HepG2 (cell line): ENCODE results near the gene CEACAM16. TPM values are rescaled to one million over a fixed set of nuclear protein-coding genes. Genes with fewer than 3 reads are reported as not detected.

ENCODE experiments used
- ATAC-seq: fragments of 200-7000 bp; cut with Tn5 transposase; 3 replicates; pipeline ENCODE4 v1.9.1; 2020; ENCODE audit warnings: mild to moderate bottlenecking, moderate library complexity
- BruUV-seq: library from RNA; stranded (reverse); fragments of 400-500 nt; replicated peaks from 2 replicates; lab custom pipeline; 2021; lab: Mats Ljungman, UMichigan
- CTCF ChIA-PET: fragments of 300-600 bp; formaldehyde crosslinking; extraction: SDS; loops from one replicate; lab custom pipeline; 2021; ENCODE audit warnings: low total read pairs, inconsistent platforms, low intra/inter-chr PET ratio; lab: Yijun Ruan, JAX
- POLR2A ChIA-PET: fragments of 350-600 bp; sonication (Branson Sonifier 250); formaldehyde crosslinking; loops from one replicate; lab custom pipeline; 2020; ENCODE audit warnings: antibody characterized with exemption, inconsistent platforms; lab: Yijun Ruan, JAX
- DNase-seq: peaks from one replicate; pipeline ENCODE4 v3.0.0-alpha.2; 2015; ENCODE audit warnings: low spot score
- FAIRE-seq: peaks from 3 replicates; lab custom pipeline; 2011; peaks lifted over from hg19 to GRCh38; lab: Jason Lieb, UNC
- H2AFZ ChIP-seq: one replicate; pipeline ENCODE4 v1.6.1; 2011; ENCODE audit warnings: low read length, inconsistent platforms
- H3K27ac ChIP-seq: fragments of 300-600 bp; 3 replicates; pipeline ENCODE4 v1.8.0; 2011; ENCODE audit warnings: mixed run types, mild to moderate bottlenecking, mixed read lengths, low read length, inconsistent platforms; ENCODE audit not compliant: insufficient read depth; ENCODE audit errors: extremely low read length
- H3K27me3 ChIP-seq, 2 experiments: fragments of 200-600 bp in 1 of 2; 2 replicates in 1 of 2; 3 replicates in 1 of 2; pipeline versions ENCODE4 v1.6.0 to v1.8.0; 2011; ENCODE audit warnings: low read length in 2 of 2, mild to moderate bottlenecking in 2 of 2, moderate library complexity in 2 of 2, inconsistent platforms in 1 of 2; ENCODE audit not compliant: insufficient read depth in 2 of 2, control insufficient read depth in 1 of 2
- H3K36me3 ChIP-seq, 2 experiments: fragments of 200-600 bp in 1 of 2; replicated peaks in 1 of 2; 2 replicates in 1 of 2; 3 replicates in 1 of 2; pipeline versions ENCODE4 v1.5.1 to v1.8.0; 2011; ENCODE audit warnings: low read length in 2 of 2, inconsistent platforms in 1 of 2; ENCODE audit not compliant: insufficient read depth in 2 of 2, control insufficient read depth in 1 of 2
- H3K4me1 ChIP-seq: 2 replicates; pipeline ENCODE4 v1.5.1; 2012; ENCODE audit warnings: low read length, inconsistent platforms; ENCODE audit not compliant: insufficient read depth
- H3K4me2 ChIP-seq: 2 replicates; pipeline ENCODE4 v1.6.0; 2011; ENCODE audit warnings: low read depth, low read length, inconsistent platforms
- H3K4me3 ChIP-seq, 3 experiments: fragments of 200-600 bp in 1 of 3; sonication (generic), shearing (Covaris generic) in 1 of 3; replicated peaks in 1 of 3; 2 replicates each; pipeline ENCODE4 v1.5.1; 2011 to 2016; ENCODE audit warnings: low read length in 3 of 3, inconsistent platforms in 2 of 3, low read depth in 2 of 3, mild to moderate bottlenecking in 2 of 3, control low read depth in 1 of 3, mixed read lengths in 1 of 3; ENCODE audit not compliant: insufficient read depth in 1 of 3
- H3K79me2 ChIP-seq: one replicate; pipeline ENCODE4 v1.6.1; 2011; ENCODE audit warnings: low read length, inconsistent platforms; ENCODE audit not compliant: insufficient read depth
- H3K9ac ChIP-seq: 2 replicates; pipeline ENCODE4 v1.6.0; 2011; ENCODE audit warnings: mild to moderate bottlenecking, low read depth, low read length, inconsistent platforms; ENCODE audit not compliant: insufficient read depth
- H3K9me3 ChIP-seq: 2 replicates; pipeline ENCODE4 v1.5.1; 2012; ENCODE audit warnings: mild to moderate bottlenecking, low read length
- H4K20me1 ChIP-seq: 2 replicates; pipeline ENCODE4 v1.6.0; 2011; ENCODE audit warnings: inconsistent platforms, mild to moderate bottlenecking, low read length, moderate library complexity; ENCODE audit not compliant: insufficient read depth
- HDAC1 ChIP-seq: sonication (generic); formaldehyde crosslinking; IDR thresholded peaks from 2 replicates; pipeline ENCODE4 v1.5.1; 2020; ENCODE audit warnings: mild to moderate bottlenecking, missing genetic modification reagents
- KAT8 ChIP-seq: IDR thresholded peaks from 2 replicates; pipeline ENCODE4 v1.6.1; 2016; ENCODE audit warnings: missing genetic modification reagents, missing compliant biosample characterization
- ZBTB33 ChIP-seq: sonication (generic); formaldehyde crosslinking; IDR thresholded peaks from 2 replicates; pipeline ENCODE4 v1.4.0; 2020; ENCODE audit warnings: missing genetic modification reagents
- ZNF460 ChIP-seq: sonication (generic); formaldehyde crosslinking; IDR thresholded peaks from 2 replicates; pipeline ENCODE4 v1.5.1; 2020; ENCODE audit warnings: missing genetic modification reagents, mild to moderate bottlenecking, borderline replicate concordance
- ZSCAN22 ChIP-seq: sonication (generic); formaldehyde crosslinking; IDR thresholded peaks from 2 replicates; pipeline ENCODE4 v1.4.0; 2020; ENCODE audit warnings: mild to moderate bottlenecking, missing genetic modification reagents
- WGBS: methylation state at CpG from one replicate; pipeline ENCODE4 v1.1.6; 2017; ENCODE audit warnings: low lambda C conversion rate; 5-methylcytosine and 5-hydroxymethylcytosine counted together
- in situ Hi-C: cut with HindIII; loops from 2 replicates; pipeline ENCODE4 v1.10.0; 2017; ENCODE audit warnings: low pct_unique_long_range_greater_than_20kb; ENCODE audit not compliant: extremely low pct_ligation_motif_present
- intact Hi-C: fragments of 100-400 bp; cut with micrococcal nuclease; formaldehyde crosslinking; loops from one replicate; pipeline ENCODE4 v1.10.0; 2022; ENCODE audit not compliant: unreplicated experiment
- microRNA counts: library from miRNA; unstranded; fragments of <30 nt; microRNA quantifications from one replicate; lab custom pipeline; 2015
- microRNA-seq: library from miRNA; unstranded; fragments of <30 nt; microRNA quantifications from one replicate; pipeline ENCODE4, GENCODE V29; 2020
- polyA plus RNA-seq, 8 experiments: library from polyadenylated mRNA; depleted of rRNA in 3 of 8; stranded (reverse) in 7 of 8; unstranded in 1 of 8; fragments of >200 nt; fragmentation: Illumina TruSeq in 4 of 8; extraction: Trizol in 4 of 8; gene quantifications; 2 replicates each; pipeline versions ENCODE4 v1.2.1 to v1.2.3, GENCODE V29; 2011 to 2016; ENCODE audit warnings: low read depth in 4 of 8, missing spikeins in 1 of 8, mixed read lengths in 1 of 8; ENCODE audit not compliant: insufficient read depth in 1 of 8
- small RNA-seq, 3 experiments: library from RNA; depleted of rRNA; stranded (forward); fragments of <200 nt; gene quantifications; one replicate each; pipeline ENCODE3, GENCODE V24; 2012; ENCODE audit warnings: low read depth in 2 of 3, low replicate concordance in 1 of 3; ENCODE audit not compliant: insufficient read length in 3 of 3, insufficient read depth in 2 of 3
- total RNA-seq, 5 experiments: library from RNA; depleted of rRNA; stranded (reverse); fragments of >200 nt; fragmentation: Illumina TruSeq; extraction: Trizol; gene quantifications; 2 replicates each; pipeline ENCODE4 v1.2.3, GENCODE V29; 2016; ENCODE audit warnings: low read depth in 1 of 5

The CEACAM16 gene
- total and polyA plus RNA-seq, 2 of the 13 experiments (the other 11 are each of a cell fraction or from before 2014, with no cell fraction given): not detected

- FAIRE-seq: no peak
- no peak overlapping the region for H3K4me3 ChIP-seq
- CTCF ChIA-PET: no interaction called here
- in situ Hi-C loops: loop anchor here (5.0 kb wide), 1 partner anchor 36 kb away; no protein-coding TSS in a partner anchor
- BruUV-seq: no TSS peak
- TF ChIP-seq ZNF460: no peak
- peak; percentile 64; the same call in 1 of the 2 replicates for TF ChIP-seq ZBTB33 (CRISPR knock-in tag)
- TF ChIP-seq ZSCAN22: peak; percentile 96
- TF ChIP-seq, all 625 proteins: peak for 2
- DNase-seq (no peak), ATAC-seq (no peak; the same call in 2 of the 3 replicates)
- Histone ChIP-seq H3K27me3 (no peaks in the 10 kb centered on the region), H3K4me1 (peaks cover 31% of the 10 kb centered on the region), H3K36me3 (peaks cover 11 to 20% of the 10 kb centered on the region in 2 experiments; a peak in 4 of 5 replicates), H3K27ac (no peak overlapping the region), H3K9me3 (no peaks in the 10 kb centered on the region), H2AFZ (no peak overlapping the region), H3K9ac (no peak overlapping the region), H3K79me2 (no peaks in the 10 kb centered on the region), H4K20me1 (no peaks in the 10 kb centered on the region), H3K4me2 (no peak overlapping the region)
- POLR2A ChIA-PET: interaction anchor here (0.6 kb wide), 1 partner anchor 34 kb away, joined by 3 read pairs; no protein-coding TSS in a partner anchor
- intact Hi-C loops: no loop called here
- WGBS: 98% methylated on average over 5 of the region's 9 CpGs
These were observed 59.6 kb downstream of the CEACAM16 start for GRCh38 chr19:44758596-44758995.

GRCh38 chr19:44759083-44759804 is 60.3 kb downstream of the CEACAM16 start:
- Histone ChIP-seq H3K36me3 (peaks cover 11 to 20% of the 10 kb centered on the region in 2 experiments; a peak in 4 of 5 replicates), H4K20me1 (no peaks in the 10 kb centered on the region), H3K9me3 (no peaks in the 10 kb centered on the region), H3K4me2 (no peak overlapping the region), H3K4me1 (peaks cover 32% of the 10 kb centered on the region), H3K9ac (no peak overlapping the region), H2AFZ (no peak overlapping the region), H3K27ac (no peak overlapping the region), H3K4me3 (no peak overlapping the region), H3K79me2 (no peaks in the 10 kb centered on the region), H3K27me3 (no peaks in the 10 kb centered on the region)
- in situ Hi-C loops (loop anchor here (5.0 kb wide), 1 partner anchor 37 kb away; no protein-coding TSS in a partner anchor), intact Hi-C loops (no loop called here)
- FAIRE-seq: no peak
- 97% methylated on average over 10 of the region's 10 CpGs for WGBS
- TF ChIP-seq HDAC1 (CRISPR knock-in tag) (no peak), KAT8 (CRISPR knock-in tag) (no peak), ZSCAN22 (0 out of 2 replicates have a peak, but pooled peaks have one; percentile 2)
- POLR2A ChIA-PET: interaction anchor here (0.6 kb wide), 1 partner anchor 35 kb away, joined by 3 read pairs; no protein-coding TSS in a partner anchor
- no peak for DNase-seq
- CTCF ChIA-PET: no interaction called here
- BruUV-seq: no TSS peak
- no peak for ATAC-seq

MicroRNAs within 50 kb of the gene (microRNA counts, 767-probe panel; counts per million panel counts)
- not detected for microRNA hsa-miR-4531 (lab: Ali Mortazavi, UCI)

Small RNAs within 50 kb of the gene (microRNA-seq; reads per million reads assigned to microRNA genes)
- gene MIR4531 (not detected), gene MIR8085 (not detected)

Small RNAs within 50 kb of the gene (small RNA-seq; reads per million reads assigned to genes)
- gene RF00285: 0 reads per million in 3 experiments

Other genes with a start within 250 kb of the CEACAM16 start
- gene ZNF180, start 198.6 kb upstream of the CEACAM16 start, total RNA-seq (2016; rRNA removed; fragmentation: Illumina TruSeq; extraction: Trizol): 9.3 and 13.4 TPM in 2 replicates
- 0.86 and 0.92 TPM in 2 replicates for gene ZNF180, start 198.6 kb upstream of the CEACAM16 start, polyA plus RNA-seq (2011; rRNA removed)
- not detected in 2 replicates for gene CEACAM20, start 169.5 kb upstream of the CEACAM16 start, total RNA-seq (2016; rRNA removed; fragmentation: Illumina TruSeq; extraction: Trizol)
- 0.04 and 0.12 TPM in 2 replicates for gene CEACAM20, start 169.5 kb upstream of the CEACAM16 start, polyA plus RNA-seq (2011; rRNA removed)
- 2.3 and 3.4 TPM in 2 replicates for gene IGSF23, start 85.6 kb upstream of the CEACAM16 start, total RNA-seq (2016; rRNA removed; fragmentation: Illumina TruSeq; extraction: Trizol)
- gene IGSF23, start 85.6 kb upstream of the CEACAM16 start, polyA plus RNA-seq (2011; rRNA removed): 8.8 and 13.2 TPM in 2 replicates
- gene PVR, start 55.2 kb upstream of the CEACAM16 start, total RNA-seq (2016; rRNA removed; fragmentation: Illumina TruSeq; extraction: Trizol): 18.4 and 43.4 TPM in 2 replicates
- gene PVR, start 55.2 kb upstream of the CEACAM16 start, polyA plus RNA-seq (2011; rRNA removed): 46.6 and 59.5 TPM in 2 replicates
- 0.66 and 1.3 TPM in 2 replicates for gene CEACAM19, start 27.7 kb upstream of the CEACAM16 start, total RNA-seq (2016; rRNA removed; fragmentation: Illumina TruSeq; extraction: Trizol)
- 4.0 and 6.3 TPM in 2 replicates for gene CEACAM19, start 27.7 kb upstream of the CEACAM16 start, polyA plus RNA-seq (2011; rRNA removed)
- gene BCL3, start 49.6 kb downstream of the CEACAM16 start, total RNA-seq (2016; rRNA removed; fragmentation: Illumina TruSeq; extraction: Trizol): 2.0 and 4.0 TPM in 2 replicates
- gene BCL3, start 49.6 kb downstream of the CEACAM16 start, polyA plus RNA-seq (2011; rRNA removed): 2.3 and 2.6 TPM in 2 replicates
- 1.1 and 1.8 TPM in 2 replicates for gene CBLC, start 78.7 kb downstream of the CEACAM16 start, total RNA-seq (2016; rRNA removed; fragmentation: Illumina TruSeq; extraction: Trizol)
- 2.6 and 4.3 TPM in 2 replicates for gene CBLC, start 78.7 kb downstream of the CEACAM16 start, polyA plus RNA-seq (2011; rRNA removed)
- gene BCAM, start 110.0 kb downstream of the CEACAM16 start, total RNA-seq (2016; rRNA removed; fragmentation: Illumina TruSeq; extraction: Trizol): 30.6 and 51.2 TPM in 2 replicates
- gene BCAM, start 110.0 kb downstream of the CEACAM16 start, polyA plus RNA-seq (2011; rRNA removed): 62.7 and 68.0 TPM in 2 replicates
- 32.7 and 75.4 TPM in 2 replicates for gene NECTIN2, start 147.1 kb downstream of the CEACAM16 start, total RNA-seq (2016; rRNA removed; fragmentation: Illumina TruSeq; extraction: Trizol)
- 114 and 164 TPM in 2 replicates for gene NECTIN2, start 147.1 kb downstream of the CEACAM16 start, polyA plus RNA-seq (2011; rRNA removed)
- 84.5 and 110 TPM in 2 replicates for gene TOMM40, start 192.1 kb downstream of the CEACAM16 start, total RNA-seq (2016; rRNA removed; fragmentation: Illumina TruSeq; extraction: Trizol)
- 72.0 and 80.8 TPM in 2 replicates for gene TOMM40, start 192.1 kb downstream of the CEACAM16 start, polyA plus RNA-seq (2011; rRNA removed)
- 458 and 1,328 TPM in 2 replicates for gene APOE, start 206.6 kb downstream of the CEACAM16 start, total RNA-seq (2016; rRNA removed; fragmentation: Illumina TruSeq; extraction: Trizol)
- 1,470 and 1,944 TPM in 2 replicates for gene APOE, start 206.6 kb downstream of the CEACAM16 start, polyA plus RNA-seq (2011; rRNA removed)
- 417 and 600 TPM in 2 replicates for gene APOC1, start 215.5 kb downstream of the CEACAM16 start, total RNA-seq (2016; rRNA removed; fragmentation: Illumina TruSeq; extraction: Trizol)
- 1,235 and 1,480 TPM in 2 replicates for gene APOC1, start 215.5 kb downstream of the CEACAM16 start, polyA plus RNA-seq (2011; rRNA removed)
- gene APOC4, start 243.1 kb downstream of the CEACAM16 start, total RNA-seq (2016; rRNA removed; fragmentation: Illumina TruSeq; extraction: Trizol): 0.46 TPM in 1 of 2 replicates, not detected in the other
- gene APOC4, start 243.1 kb downstream of the CEACAM16 start, polyA plus RNA-seq (2011; rRNA removed): not detected in 2 replicates
- gene APOC2, start 246.9 kb downstream of the CEACAM16 start, total RNA-seq (2016; rRNA removed; fragmentation: Illumina TruSeq; extraction: Trizol): 276 and 407 TPM in 2 replicates
- gene APOC2, start 246.9 kb downstream of the CEACAM16 start, polyA plus RNA-seq (2011; rRNA removed): 1,401 and 1,802 TPM in 2 replicates